Prostate gland (tissue), 2 donors: ENCODE results near the gene TRRAP.

Source experiments
- CTCF ChIP-seq, 4 experiments: fragments of 200-600 bp in 2 of 4; fragments of 450-650 bp in 2 of 4; sonication (generic) in 2 of 4; IDR thresholded peaks; 1 replicate in 3 of 4; 2 replicates in 1 of 4; pipeline ENCODE4 v1.5.1; 2016 to 2019; ENCODE audit warnings: antibody characterized with exemption in 4 of 4, mild to moderate bottlenecking in 2 of 4, moderate library complexity in 2 of 4
- POLR2AphosphoS5 ChIP-seq: sonication (generic); formaldehyde crosslinking; IDR thresholded peaks from one replicate; pipeline ENCODE4 v1.6.1; 2017; ENCODE audit warnings: antibody characterized with exemption

DNA sequence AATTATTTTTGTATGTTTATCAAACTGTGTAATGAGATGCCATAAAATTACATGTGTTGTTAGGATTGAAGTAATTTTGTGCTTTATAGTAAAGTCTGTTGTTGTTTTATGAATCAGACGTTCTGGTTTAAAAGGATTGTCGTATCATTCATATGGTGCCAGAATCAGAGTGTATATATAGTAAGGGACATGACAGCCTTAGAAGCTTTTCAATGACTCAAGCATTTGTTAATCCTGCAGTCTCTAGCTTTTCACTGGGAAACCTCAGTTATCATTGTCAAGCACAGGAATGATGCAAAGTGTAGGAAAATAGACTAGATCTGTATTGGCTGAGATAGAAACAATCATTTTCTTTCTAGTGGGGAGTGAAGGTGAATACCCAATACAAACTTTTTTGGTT is 57.5 kb downstream of the TRRAP start:
- no peak for TF ChIP-seq CTCF (IDR thresholded peaks at IDR 0.05)
- no peak for TF ChIP-seq POLR2AphosphoS5
